Heart left ventricle (tissue), 16 donors: ENCODE results near the gene FILIP1. TPM values are rescaled to one million over a fixed set of nuclear protein-coding genes. Genes with fewer than 3 reads are reported as not detected.

Experiments
- ATAC-seq, 4 donors: fragments of 200-7000 bp; cut with Tn5 transposase; one replicate each; pipeline ENCODE4 v1.9.1; 2020 to 2022; ENCODE audit warnings: moderate library complexity in 4 of 4, mild to moderate bottlenecking in 3 of 4, moderate number of reproducible peaks in 1 of 4
- DNase-seq, 5 donors: peaks; one replicate each; pipeline ENCODE4 v3.0.0-alpha.2; 2020
- H3K27ac ChIP-seq, 12 donors: fragments of 200-600 bp; sonication (generic) in 4 of 12; one replicate each; pipeline versions ENCODE4 v1.5.0 to v1.8.0; 2016 to 2022; ENCODE audit warnings: mild to moderate bottlenecking in 2 of 12
- H3K27me3 ChIP-seq, 9 donors: fragments of 200-600 bp; sonication (generic) in 2 of 9; one replicate each; pipeline versions ENCODE4 v1.5.1 to v1.8.0; 2016 to 2022; ENCODE audit warnings: mild to moderate bottlenecking in 3 of 9
- H3K36me3 ChIP-seq, 9 donors: fragments of 200-600 bp; sonication (generic) in 2 of 9; one replicate each; pipeline versions ENCODE4 v1.5.0 to v1.8.0; 2018 to 2022; ENCODE audit warnings: mild to moderate bottlenecking in 2 of 9
- H3K4me1 ChIP-seq, 12 donors: fragments of 200-600 bp; sonication (generic) in 4 of 12; one replicate each; pipeline versions ENCODE4 v1.5.0 to v1.8.0; 2016 to 2022; ENCODE audit warnings: mild to moderate bottlenecking in 3 of 12
- H3K4me3 ChIP-seq, 12 donors: fragments of 200-600 bp; sonication (generic) in 4 of 12; one replicate each; pipeline versions ENCODE4 v1.5.0 to v1.8.0; 2017 to 2022; ENCODE audit warnings: mild to moderate bottlenecking in 9 of 12, moderate library complexity in 4 of 12
- H3K9me3 ChIP-seq, 12 donors: fragments of 200-600 bp; sonication (generic) in 4 of 12; one replicate each; pipeline versions ENCODE4 v1.5.0 to v1.8.0; 2016 to 2022; ENCODE audit warnings: mild to moderate bottlenecking in 1 of 12
- POLR2A ChIP-seq, 2 donors: fragments of 450-650 bp; IDR thresholded peaks; one replicate each; pipeline ENCODE4 v1.6.1; 2017; ENCODE audit warnings: antibody characterized with exemption in 2 of 2, mild to moderate bottlenecking in 2 of 2, moderate library complexity in 2 of 2
- WGBS, 4 donors: extraction: QIAGEN DNeasy Blood & Tissue Kit in 2 of 4; methylation state at CpG; one replicate each; pipeline versions ENCODE4 v1.1.5 to v1.1.7; 2013 to 2018; 5-methylcytosine and 5-hydroxymethylcytosine counted together
- intact Hi-C, 10 donors: fragments of 100-400 bp; cut with DNase I; formaldehyde crosslinking; loops; one replicate each; pipeline versions ENCODE4 v1.11.1 to v1.14.2; 2022
- long read RNA-seq, 3 donors: library from polyadenylated mRNA; unstranded; transcript quantifications; one replicate each; pipeline ENCODE4 v2.0.0, GENCODE V29; 2020 to 2021
- polyA plus RNA-seq, 2 donors: library from polyadenylated mRNA; stranded (reverse); fragments of 200-250 nt; gene quantifications; one replicate each; pipeline ENCODE4 v1.2.3, GENCODE V29; 2013
- total RNA-seq, 9 donors: library from RNA; depleted of rRNA in 2 of 9; stranded (reverse); fragments of >200 nt in 2 of 9; fragmentation: NEBNext Ultra II Directional in 3 of 9; extraction: Animal tissue kit (Norgen Biotek cat#: 25700) in 3 of 9; gene quantifications; one replicate each; pipeline versions ENCODE4 v1.1.0 to v1.2.4, GENCODE V29; 2016 to 2023
- TF ChIP-seq, protein P1 (sequence below), 12 donors: fragments of 200-600 bp; sonication (generic) in 4 of 12; IDR thresholded peaks; one replicate each; pipeline versions ENCODE4 v1.5.0 to v1.8.0; 2018 to 2022; ENCODE audit warnings: antibody characterized with exemption in 12 of 12, mild to moderate bottlenecking in 5 of 12
- donor health status: ischemic (EF 13 %, LVEDD 7.1; RV severe dilation, severe dysfunction).
- donor health status: healthy with polysubstance abuse.
- donor health status: DM: no; HTN: yes; CAD: no.
- donor health status: DM: no; HTN: no; CAD: no.
- donor health status: ischemic (EF 25% LVEDD 6.9; RV normal size, moderate dysfunction).
- donor health status: ischemic (EF 25% LVEDD 5.7; RV mildly dilated, moderate dysfunction).
- donor health status: healthy.
- donor health status: DM: yes; HTN: yes; CAD: no.
- donor health status: ischemic (EF 35%, LVEDD 5.7; RV mildly dilated, moderate dysfunction).
- donor health status: nonischemic (EF 11% LVEDD 7.7; RV severe dilation, severe dysfunction).
- donor health status: DM: yes; HTN: yes; CAD: no.
- donor health status: PGD.
- donor health status: ischemic (EF 29% LVEDD 5.4; RV normal size, mild dysfunction).
- donor health status: nonischemic (EF 23%, LVEDD 6.1; RV moderate dilation, normal function).

FILIP1 gene, protein sequence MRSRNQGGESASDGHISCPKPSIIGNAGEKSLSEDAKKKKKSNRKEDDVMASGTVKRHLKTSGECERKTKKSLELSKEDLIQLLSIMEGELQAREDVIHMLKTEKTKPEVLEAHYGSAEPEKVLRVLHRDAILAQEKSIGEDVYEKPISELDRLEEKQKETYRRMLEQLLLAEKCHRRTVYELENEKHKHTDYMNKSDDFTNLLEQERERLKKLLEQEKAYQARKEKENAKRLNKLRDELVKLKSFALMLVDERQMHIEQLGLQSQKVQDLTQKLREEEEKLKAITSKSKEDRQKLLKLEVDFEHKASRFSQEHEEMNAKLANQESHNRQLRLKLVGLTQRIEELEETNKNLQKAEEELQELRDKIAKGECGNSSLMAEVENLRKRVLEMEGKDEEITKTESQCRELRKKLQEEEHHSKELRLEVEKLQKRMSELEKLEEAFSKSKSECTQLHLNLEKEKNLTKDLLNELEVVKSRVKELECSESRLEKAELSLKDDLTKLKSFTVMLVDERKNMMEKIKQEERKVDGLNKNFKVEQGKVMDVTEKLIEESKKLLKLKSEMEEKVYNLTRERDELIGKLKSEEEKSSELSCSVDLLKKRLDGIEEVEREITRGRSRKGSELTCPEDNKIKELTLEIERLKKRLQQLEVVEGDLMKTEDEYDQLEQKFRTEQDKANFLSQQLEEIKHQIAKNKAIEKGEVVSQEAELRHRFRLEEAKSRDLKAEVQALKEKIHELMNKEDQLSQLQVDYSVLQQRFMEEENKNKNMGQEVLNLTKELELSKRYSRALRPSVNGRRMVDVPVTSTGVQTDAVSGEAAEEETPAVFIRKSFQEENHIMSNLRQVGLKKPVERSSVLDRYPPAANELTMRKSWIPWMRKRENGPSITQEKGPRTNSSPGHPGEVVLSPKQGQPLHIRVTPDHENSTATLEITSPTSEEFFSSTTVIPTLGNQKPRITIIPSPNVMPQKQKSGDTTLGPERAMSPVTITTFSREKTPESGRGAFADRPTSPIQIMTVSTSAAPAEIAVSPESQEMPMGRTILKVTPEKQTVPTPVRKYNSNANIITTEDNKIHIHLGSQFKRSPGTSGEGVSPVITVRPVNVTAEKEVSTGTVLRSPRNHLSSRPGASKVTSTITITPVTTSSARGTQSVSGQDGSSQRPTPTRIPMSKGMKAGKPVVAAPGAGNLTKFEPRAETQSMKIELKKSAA (N-terminal part only)
- 100 to 1,000 TPM in 8 of 9 donors, 10 to 100 TPM in 1; 91.1 to 230 (median 177) TPM for total RNA-seq
- polyA plus RNA-seq, result 10 to 100 TPM; 49.2 to 63.1 TPM
- long read RNA-seq, donor 1, partial matches to known transcripts, result 99 of 158 reads
- long read RNA-seq, donor 1, other reads (novel, unspliced or antisense), result 59 of 158 reads
- long read RNA-seq, donor 2, partial matches to known transcripts, result 170 of 227 reads
- long read RNA-seq, donor 2, other reads (novel, unspliced or antisense), result 57 of 227 reads
- long read RNA-seq, donor 3, full-length matches to known transcripts, result 4 of 118 reads
- long read RNA-seq, donor 3, partial matches to known transcripts, result 73 of 118 reads
- long read RNA-seq, donor 3, other reads (novel, unspliced or antisense), result 41 of 118 reads

DNA sequence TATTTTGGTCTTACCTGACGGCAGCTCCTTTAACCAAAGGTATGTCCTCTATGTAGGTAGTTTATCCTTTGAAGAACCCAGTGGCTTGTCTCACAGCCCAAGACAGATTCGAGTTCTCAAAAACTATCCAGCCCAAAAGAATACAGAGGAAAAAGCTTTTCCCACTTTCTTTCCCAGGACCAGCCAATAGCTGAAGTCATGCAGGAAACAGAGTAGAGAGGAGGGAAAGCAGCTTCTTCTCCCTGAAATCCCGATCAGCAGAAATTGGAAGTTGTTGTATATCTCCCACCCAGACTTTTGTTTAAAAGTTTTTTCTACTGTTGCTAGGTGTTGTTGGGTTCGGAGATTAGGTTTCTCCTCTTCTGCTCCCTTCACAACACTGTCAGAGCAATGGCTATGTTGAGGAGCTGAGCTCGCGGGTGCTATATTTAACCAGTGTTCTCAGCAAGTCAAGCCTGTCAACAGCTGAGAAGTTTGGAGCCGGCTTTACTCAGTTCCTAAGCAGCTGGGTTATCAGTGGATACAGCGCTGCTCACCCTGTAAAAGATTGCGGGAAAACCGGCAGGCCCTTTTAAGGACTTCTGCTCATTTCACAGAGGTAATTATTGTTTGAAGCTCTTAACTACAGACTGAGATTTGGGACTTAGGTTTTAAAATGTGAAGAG, at the start of gene FILIP1:
FILIP1 (minus strand) TSS at position 401 of the 665 bp plus-strand sequence. CDS start 78,828 bp downstream, outside the sequence.
- WGBS, 4 donors, result 1 to 8% (median 4%) methylated on average over 10 of the region's 10 CpGs
- H3K4me1 ChIP-seq, result peaks cover 0 to 50% (median 28%) of the 10 kb centered on the region in 12 donors
- no peaks in the 10 kb centered on the region for H3K27me3 ChIP-seq
- peak; percentile 62 to 85 (median 83) for DNase-seq
- no peaks in the 10 kb centered on the region for H3K36me3 ChIP-seq
- no peaks in the 10 kb centered on the region for H3K9me3 ChIP-seq
- ATAC-seq, result peak; percentile 88 to 95 (median 88)
- H3K27ac ChIP-seq, result peak within 1 kb of the TSS; percentile 79 to 95 (median 92)
- TF ChIP-seq, protein P1, sequence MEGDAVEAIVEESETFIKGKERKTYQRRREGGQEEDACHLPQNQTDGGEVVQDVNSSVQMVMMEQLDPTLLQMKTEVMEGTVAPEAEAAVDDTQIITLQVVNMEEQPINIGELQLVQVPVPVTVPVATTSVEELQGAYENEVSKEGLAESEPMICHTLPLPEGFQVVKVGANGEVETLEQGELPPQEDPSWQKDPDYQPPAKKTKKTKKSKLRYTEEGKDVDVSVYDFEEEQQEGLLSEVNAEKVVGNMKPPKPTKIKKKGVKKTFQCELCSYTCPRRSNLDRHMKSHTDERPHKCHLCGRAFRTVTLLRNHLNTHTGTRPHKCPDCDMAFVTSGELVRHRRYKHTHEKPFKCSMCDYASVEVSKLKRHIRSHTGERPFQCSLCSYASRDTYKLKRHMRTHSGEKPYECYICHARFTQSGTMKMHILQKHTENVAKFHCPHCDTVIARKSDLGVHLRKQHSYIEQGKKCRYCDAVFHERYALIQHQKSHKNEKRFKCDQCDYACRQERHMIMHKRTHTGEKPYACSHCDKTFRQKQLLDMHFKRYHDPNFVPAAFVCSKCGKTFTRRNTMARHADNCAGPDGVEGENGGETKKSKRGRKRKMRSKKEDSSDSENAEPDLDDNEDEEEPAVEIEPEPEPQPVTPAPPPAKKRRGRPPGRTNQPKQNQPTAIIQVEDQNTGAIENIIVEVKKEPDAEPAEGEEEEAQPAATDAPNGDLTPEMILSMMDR (IDR thresholded peaks at IDR 0.05), result no peak
- TF ChIP-seq POLR2A (IDR thresholded peaks at IDR 0.05), result peak; percentile 66 to 85
- peak within 1 kb of the TSS; percentile 10 to 68 (median 60) for H3K4me3 ChIP-seq
- intact Hi-C loops, result loop anchor here in 9 of 10 donors (2.0 to 10.0 kb wide), 5 partner anchors 56 to 126 kb away; no protein-coding TSS in a partner anchor

DNA sequence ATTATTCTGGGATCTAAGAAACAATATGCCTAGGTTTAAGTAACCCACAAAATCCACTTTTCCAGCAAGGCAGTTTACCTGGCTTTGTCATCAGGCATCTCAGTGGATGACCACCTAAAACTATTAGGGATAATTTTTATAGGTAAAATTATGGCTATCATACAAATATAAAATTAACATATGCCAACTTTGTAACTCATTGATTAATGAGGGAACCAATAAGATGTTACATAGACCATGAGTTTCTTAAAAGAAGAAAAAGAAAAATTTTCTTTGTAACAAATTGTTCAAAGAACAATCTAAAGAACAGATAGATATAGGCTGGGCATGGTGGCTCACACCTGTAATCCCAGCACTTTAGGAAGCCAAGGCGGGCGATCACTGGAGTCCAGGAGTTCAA, 49.7 kb upstream of the FILIP1 start:
- Histone ChIP-seq H3K27me3 (no peaks in the 10 kb centered on the region), H3K9me3 (peaks cover 0 to 5% (median 0%) of the 10 kb centered on the region in 12 donors), H3K4me3 (no peak overlapping the region), H3K36me3 (no peaks in the 10 kb centered on the region), H3K27ac (no peak overlapping the region), H3K4me1 (no peaks in the 10 kb centered on the region)
- 84 to 100% (median 100%) methylated on average over 1 to 2 of the region's 2 CpGs for WGBS, 4 donors
- ATAC-seq (no peak), DNase-seq (no peak)
- TF ChIP-seq, protein P1 (IDR thresholded peaks at IDR 0.05), result no peak
- no peak for TF ChIP-seq POLR2A (IDR thresholded peaks at IDR 0.05)
- intact Hi-C loops, result no loop called here

DNA sequence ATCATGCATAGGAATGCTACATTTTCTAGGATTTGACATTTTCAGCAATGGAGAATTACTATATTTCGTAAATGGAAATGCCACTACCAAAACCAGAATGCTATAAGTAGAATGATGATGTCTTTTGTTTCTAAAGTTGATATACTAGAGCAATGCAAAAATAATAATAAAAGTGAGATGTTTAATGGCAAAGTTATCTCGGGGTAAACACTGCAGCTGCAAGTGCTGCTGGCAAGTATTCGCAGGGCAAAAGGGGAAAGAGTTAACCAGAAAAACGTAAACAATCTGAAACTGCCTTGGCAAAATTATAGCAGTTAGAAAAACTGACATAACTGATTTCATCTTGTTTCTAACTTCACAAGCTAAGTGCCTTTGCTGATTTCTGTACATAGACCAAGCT, 45.5 kb upstream of the FILIP1 start:
- TF ChIP-seq, protein P1 (IDR thresholded peaks at IDR 0.05), result no peak
- no peak for TF ChIP-seq POLR2A (IDR thresholded peaks at IDR 0.05)
- Histone ChIP-seq H3K9me3 (peaks cover 0 to 5% (median 0%) of the 10 kb centered on the region in 12 donors), H3K4me1 (no peaks in the 10 kb centered on the region), H3K4me3 (no peak overlapping the region), H3K27ac (no peak overlapping the region), H3K36me3 (no peaks in the 10 kb centered on the region), H3K27me3 (no peaks in the 10 kb centered on the region)
- WGBS, 4 donors, result 80 to 86% (median 85%) methylated on average over 4 of the region's 4 CpGs
- DNase-seq, result no peak
- ATAC-seq, result no peak
- intact Hi-C loops, result no loop called here
